OCI-M1 (cell line): ENCODE data around the gene GGA2.
"Not testable (repeated sequence)": the region's sequence is repeated elsewhere in the genome, so short reads cannot be mapped to it uniquely, and the experiment has no call there.

Experiments used
- DNase-seq: peaks from one replicate; lab custom pipeline; 2025; lab: John Stamatoyannopoulos, UW

Gene GGA2

DNA sequence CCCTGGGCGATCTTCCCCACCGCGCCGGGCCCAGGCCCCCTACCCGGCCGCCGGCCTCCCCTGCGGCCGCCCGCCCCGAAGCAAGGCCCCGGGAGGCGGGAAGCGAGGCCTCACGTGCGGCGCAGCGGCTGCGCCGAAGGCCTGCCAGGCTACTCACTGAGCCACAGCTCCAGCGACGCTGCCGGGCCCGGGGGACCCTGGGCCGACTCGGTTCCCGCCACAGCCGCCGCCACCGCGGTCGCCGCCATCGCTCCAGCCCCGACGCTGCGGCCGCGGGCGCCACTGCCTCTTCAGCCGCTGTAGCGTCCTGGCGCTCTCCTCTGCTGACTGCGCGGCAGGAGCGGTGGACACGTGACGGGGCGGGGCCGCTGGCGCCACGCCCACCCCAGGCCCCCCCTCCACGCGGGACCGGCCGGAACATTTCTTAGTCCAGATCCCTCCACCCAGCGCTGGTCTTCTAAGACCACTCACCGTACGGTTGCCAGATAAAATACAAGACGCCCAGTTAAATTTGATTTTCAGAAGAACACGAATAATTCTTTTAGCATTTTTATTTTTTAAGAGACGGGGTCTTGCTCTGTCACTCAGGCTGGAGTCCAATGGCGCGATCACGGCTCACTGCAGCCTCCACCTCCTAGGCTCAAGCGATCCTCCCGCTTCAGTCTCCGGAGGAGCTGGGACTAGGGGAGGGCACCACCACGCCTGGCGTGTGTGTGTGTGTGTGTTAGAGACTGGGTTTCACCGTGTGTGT lies at the start of gene GGA2:
GGA2 (minus strand) TSS at position 331 of the 751 bp plus-strand sequence; CDS start at position 248, 83 bp downstream.
- peak; percentile 90 for DNase-seq

- DNase-seq = peak; percentile 47
These were observed 47.7 kb upstream of the GGA2 start for GRCh38 chr16:23557779-23558702.

DNA sequence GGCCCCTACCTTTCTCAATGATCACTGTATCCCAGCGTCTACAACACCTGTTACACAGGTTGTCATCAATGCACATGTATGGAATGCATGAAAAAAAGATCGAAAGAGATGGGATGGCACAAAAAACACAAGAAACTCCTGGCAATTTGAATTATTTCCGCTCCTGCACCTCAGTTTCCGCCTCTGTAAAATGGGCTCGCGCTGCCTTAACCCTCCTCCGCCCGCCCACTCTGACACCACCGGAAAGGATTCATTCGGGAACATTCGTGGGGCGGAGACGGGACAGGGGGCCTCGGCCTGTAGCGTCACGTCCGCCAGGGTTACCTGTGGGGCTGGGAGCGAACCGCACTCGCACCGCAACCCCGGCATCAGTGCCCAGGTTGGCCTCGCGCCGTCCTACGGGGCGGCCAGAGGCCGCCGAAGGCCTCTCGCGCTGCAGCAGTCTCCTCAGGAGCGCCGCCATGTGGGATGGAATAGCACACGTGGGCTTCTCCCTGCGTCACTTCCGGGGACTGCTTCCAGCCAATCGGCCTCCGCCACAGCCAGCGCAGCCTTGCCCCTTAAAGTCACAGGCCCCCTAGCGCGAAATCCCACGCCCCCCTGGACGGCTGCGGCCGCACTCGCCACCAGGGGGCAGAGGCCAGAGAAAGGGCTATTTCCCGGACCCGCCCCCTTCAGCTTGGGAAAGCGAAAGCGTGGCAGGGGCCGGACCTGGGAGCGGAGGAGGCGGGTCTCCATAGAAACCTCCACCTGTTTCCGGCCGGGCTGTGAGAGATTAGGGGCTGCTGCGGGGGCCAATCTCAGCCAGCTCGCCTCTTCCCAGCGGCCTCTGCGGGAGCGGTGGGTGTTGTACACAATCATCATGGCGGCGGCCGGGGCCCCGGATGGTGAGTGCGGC lies 46.8 kb upstream of the GGA2 start, which contains the start of the genes EARS2 and UBFD1:
EARS2 (minus strand) TSS at position 470 of the 898 bp plus-strand sequence; CDS start at position 463, 7 bp downstream.
UBFD1 (plus strand) TSS at position 847 of the 898 bp plus-strand sequence; CDS start at position 863, 16 bp downstream.
- DNase-seq = peak; percentile 100

DNA sequence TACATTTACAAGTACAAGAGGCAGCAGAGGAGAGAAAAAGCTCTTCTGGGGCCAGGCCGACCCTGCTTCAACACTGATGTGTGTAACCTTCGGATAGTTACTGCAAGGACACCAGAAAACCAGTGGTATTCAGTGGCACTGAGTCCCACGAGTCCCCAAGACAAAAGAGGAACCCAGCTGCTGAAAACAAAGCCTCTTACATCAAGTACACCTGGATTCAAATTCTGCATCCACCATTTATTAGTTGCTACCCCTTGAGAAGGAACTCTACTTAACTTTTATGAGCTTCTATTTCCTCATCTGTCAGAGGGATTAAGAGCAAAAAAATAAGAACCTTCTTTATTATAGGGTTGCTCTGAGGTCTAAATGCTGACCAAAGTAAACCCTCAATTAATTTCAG lies 44.2 kb upstream of the GGA2 start:
- DNase-seq = no peak

DNA sequence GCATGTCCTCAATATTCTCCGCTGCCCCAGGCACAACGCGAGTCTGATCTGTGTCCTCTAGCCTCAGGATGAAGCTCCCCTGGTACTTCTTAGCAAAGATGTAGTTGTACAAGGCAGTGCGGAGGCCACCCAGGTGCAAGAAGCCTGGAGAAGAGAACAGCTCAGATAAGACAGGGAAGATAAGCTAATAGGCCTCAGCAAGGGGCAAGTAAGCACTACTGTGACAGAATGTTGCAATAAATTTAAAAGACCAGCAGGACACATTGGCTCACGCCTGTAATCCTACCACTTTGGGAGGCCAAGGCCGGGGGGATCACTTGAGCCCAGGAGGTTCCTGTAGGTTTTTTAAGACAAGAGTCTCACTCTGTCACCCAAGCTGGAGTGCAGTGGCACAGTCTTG lies 41.9 kb upstream of the GGA2 start:
- DNase-seq = no peak

DNA sequence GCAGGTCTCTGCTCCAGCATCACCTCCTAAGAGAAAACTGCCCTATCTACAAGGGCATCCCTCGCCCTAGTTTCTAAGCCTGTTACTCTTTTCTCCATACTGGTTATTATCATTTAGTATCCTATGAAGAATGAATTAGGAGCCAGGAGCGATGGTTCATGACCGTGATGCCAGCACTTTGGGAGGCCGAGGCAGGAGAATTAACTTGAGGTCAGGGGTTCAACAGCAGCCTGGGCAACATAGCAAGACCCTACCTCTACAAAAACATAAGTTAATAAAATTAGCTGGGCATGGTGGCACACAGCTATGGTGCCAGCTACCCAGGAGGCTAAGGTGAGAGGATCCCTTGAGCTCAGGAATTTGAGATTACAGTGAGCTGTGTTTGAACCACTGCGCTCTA lies 39.6 kb upstream of the GGA2 start:
- DNase-seq = no peak

GRCh38 chr16:23544436-23544835 lies 34.1 kb upstream of the GGA2 start:
- DNase-seq = no peak

DNA sequence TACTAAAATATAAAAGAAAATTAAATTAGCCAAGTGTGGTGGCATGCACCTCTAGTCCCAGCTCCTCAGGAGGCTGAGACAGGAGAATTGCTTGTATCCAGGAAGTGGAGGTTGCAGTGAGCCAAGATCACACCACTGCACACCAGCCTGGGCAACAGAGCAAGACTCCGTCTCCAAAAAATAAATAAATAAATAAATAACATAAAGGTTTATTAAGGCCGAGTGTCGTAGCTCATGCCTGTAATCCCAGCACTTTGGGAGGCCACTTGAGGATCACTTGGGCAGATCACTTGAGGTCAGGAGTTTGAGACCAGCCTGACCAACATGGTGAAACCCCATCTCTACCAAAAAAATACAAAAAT lies 30.5 kb upstream of the GGA2 start:
- not testable (repeated sequence) for DNase-seq

DNA sequence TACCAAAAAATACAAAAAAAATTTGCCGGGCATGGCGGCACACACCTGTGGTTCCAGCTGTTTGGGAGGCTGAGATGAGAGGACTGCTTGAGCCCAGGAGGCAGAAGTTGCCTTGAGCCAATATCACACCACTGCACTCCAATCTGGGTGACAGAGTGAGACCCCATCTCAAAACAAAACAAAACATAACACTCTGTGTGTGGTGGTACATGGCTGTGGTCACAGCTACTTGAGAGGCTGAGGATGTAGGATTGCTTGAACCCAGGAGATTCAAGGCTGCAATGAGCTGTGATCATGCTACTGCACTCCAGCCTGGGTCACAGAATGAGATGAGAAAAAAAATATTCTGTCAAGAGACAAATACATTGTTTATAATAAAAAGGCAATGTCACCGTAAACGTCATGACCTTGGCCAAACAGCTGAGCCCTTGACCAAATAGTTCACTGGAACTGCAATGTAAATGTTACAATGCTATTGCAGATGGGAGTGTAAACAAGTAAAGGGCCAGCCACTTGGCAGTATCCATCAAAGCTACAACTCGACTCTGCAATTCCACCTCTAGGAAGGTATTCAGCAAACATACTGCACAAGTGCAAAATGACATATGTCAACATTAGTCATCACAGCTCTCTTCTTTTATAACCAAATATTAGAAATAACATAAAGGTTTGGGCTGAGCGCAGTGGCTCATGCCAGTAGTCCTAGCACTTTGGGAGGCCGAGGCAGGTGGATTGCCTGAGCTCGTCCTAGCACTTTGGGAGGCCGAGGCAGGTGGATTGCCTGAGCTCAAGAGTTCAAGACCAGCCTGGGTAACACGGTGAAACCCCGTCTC lies 29.9 kb upstream of the GGA2 start:
- DNase-seq = no peak

- no peak for DNase-seq
These were observed 28.6 kb upstream of the GGA2 start for GRCh38 chr16:23538919-23539278.

GRCh38 chr16:23537390-23537789 lies 27.1 kb upstream of the GGA2 start:
- DNase-seq = no peak

DNA sequence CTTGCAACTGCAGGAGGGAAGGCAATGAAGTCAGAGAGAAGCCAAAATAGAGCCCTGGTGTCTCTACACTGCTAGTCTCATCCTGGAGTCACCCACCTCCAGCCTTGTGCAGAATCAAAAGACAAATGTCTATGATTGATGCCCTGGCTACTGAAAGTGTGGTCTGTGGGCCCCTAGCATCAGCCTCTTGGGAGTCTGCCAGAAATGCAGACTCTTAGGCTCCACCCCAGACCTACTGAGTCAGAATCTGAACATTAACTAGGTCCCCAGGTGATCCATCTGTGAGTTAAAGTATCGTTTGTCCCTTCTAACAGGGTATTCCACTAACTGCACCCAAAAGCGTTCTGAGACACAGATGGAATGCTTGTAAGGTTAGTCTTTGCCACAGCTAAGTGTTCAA lies 25.6 kb upstream of the GGA2 start:
- DNase-seq = no peak

DNA sequence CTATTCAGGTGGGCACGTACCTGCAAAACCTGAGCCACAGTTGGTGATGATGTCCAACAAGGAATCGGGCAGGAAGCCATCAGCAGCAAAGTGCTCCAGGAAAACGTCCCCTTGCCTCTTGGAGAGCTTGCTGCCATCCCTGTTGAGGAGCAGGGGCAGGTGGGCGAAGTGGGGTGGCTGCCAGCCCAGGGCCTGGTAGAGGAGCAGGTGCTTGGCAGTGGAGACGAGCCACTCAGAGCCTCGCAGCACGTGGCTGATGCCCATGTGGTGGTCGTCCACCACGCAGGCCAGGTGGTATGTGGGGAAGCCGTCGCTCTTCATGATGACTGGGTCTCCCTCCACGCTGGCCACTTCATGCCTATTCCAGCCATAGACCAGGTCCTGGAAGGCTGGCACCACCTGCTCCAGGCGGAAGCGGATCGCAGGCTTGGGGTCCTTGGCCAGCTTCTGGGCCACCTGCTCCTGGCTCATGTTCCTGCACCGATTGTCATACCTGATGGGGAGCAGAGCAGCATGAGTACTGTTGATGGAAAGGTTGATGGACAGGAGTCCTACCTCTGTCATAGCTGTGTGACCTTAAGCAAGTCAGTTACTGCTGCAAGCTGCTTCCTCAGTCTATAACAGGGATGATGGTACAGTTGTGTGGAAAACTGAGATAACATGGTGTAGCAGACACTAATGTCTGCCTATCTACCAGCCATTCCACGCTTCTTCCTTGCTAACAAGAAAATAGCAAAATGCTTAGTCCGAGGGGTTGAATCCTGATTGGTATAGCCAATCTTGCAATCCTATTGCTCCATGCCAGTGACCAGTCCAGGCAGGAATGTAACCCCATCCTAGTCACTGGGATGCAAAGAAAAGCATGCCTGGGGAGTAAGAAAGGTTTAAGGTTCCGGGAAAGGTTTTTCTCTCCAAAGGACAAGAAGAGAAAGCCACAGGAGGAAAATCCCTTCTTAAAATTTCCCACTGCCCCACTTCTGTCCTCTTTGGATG lies 24.9 kb upstream of the GGA2 start:
- no peak for DNase-seq

- no peak for DNase-seq
These were observed 22.2 kb upstream of the GGA2 start for GRCh38 chr16:23532448-23532847.

- DNase-seq = no peak
These were observed 19.8 kb upstream of the GGA2 start for GRCh38 chr16:23530062-23530461.

DNA sequence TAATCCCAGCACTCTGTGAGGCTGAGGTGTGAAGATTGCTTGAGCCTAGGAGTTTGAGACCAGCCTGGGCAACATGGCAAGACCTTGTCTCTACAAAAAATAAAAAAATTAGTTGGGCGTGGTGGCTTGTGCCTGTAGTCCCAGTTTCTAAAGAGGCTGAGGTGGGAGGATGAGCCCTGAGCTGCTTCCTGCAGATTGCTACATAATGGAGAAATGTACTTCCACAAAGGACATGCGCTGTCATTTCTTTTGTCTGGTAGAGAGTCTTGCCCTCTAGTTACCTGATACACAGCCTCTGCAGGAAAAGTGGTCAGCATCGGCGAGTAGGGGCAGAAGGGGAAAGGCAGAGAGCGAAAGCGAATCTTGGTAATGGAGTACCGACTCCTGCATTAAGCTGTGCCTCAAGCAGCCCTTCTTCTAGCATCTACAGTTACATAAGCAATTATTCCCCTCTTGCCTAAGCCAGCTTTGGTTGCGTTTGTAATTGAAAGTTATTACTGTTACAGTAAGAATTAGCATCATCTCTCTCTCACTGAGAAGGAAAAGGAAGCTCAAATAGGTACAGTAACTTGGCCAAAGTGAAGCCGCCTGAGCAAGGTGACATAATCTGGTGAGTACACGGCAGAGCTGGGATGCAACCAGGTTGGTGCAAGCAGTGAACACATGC lies 18.5 kb upstream of the GGA2 start:
- no peak for DNase-seq

GRCh38 chr16:23527961-23528643 lies 17.8 kb upstream of the GGA2 start:
- no peak for DNase-seq

GRCh38 chr16:23524886-23525285 lies 14.6 kb upstream of the GGA2 start:
- no peak for DNase-seq
